GM10266 (cell line): ENCODE data around the gene P2RX3.

Experiments
- DNase-seq: peaks from one replicate; pipeline ENCODE4 v3.0.0; 2012; ENCODE audit errors: extremely low spot score
- CTCF ChIP-seq: IDR thresholded peaks from 2 replicates; pipeline ENCODE4 v1.5.1; 2012; ENCODE audit warnings: mild to moderate bottlenecking, low read depth; ENCODE audit not compliant: control insufficient read depth, insufficient read depth; ENCODE audit errors: missing control alignments

P2RX3 gene

GRCh38 chr11:57354699-57355098 lies 16.5 kb downstream of the P2RX3 start:
- DNase-seq: no peak
- TF ChIP-seq CTCF: no peak

GRCh38 chr11:57356268-57356667 lies 18.1 kb downstream of the P2RX3 start:
- no peak for DNase-seq

GRCh38 chr11:57357310-57357709 lies 19.2 kb downstream of the P2RX3 start:
- no peak for TF ChIP-seq CTCF
- DNase-seq: no peak

More at GRCh38 chr11:57356268-57356667, 18.1 kb downstream of the P2RX3 start:
- no peak for TF ChIP-seq CTCF

- TF ChIP-seq CTCF: no peak
- DNase-seq: no peak
Measured at GRCh38 chr11:57357856-57358255, 19.7 kb downstream of the P2RX3 start.

- no peak for TF ChIP-seq CTCF
- DNase-seq: no peak
Measured at GRCh38 chr11:57358543-57358961, 20.4 kb downstream of the P2RX3 start.

GRCh38 chr11:57358991-57359390 lies 20.8 kb downstream of the P2RX3 start:
- no peak for TF ChIP-seq CTCF
- no peak for DNase-seq

GRCh38 chr11:57359396-57359795 lies 21.2 kb downstream of the P2RX3 start:
- DNase-seq: no peak

More at GRCh38 chr11:57359396-57359795, 21.2 kb downstream of the P2RX3 start:
- no peak for TF ChIP-seq CTCF
